Calu3 (cell line): ENCODE measurements around the gene ZNF750. TPM values are rescaled to one million over a fixed set of nuclear protein-coding genes. Genes with fewer than 3 reads are reported as not detected.

Experiments used
- Bru-seq: library from RNA; stranded (reverse); fragments of 400-500 nt; gene quantifications from one replicate; lab custom pipeline; 2021; lab: Mats Ljungman, UMichigan
- BruChase-seq, 2 experiments: library from RNA; stranded (reverse); fragments of 400-500 nt; gene quantifications; one replicate each; lab custom pipeline; 2021; lab: Mats Ljungman, UMichigan
- BruUV-seq: library from RNA; stranded (reverse); fragments of 400-500 nt; replicated peaks from 2 replicates; lab custom pipeline; 2021; lab: Mats Ljungman, UMichigan
- CTCF ChIA-PET: fragments of 300-600 bp; sonication (Branson Sonifier 250); formaldehyde crosslinking; loops from one replicate; lab custom pipeline; 2022; ENCODE audit warnings: antibody characterized with exemption; lab: Charles Lee
- DNase-seq: peaks from one replicate; pipeline ENCODE4 v3.0.0; 2022
- H3K27ac Mint-ChIP-seq: one replicate; pipeline ENCODE4 v1.8.0; 2022; ENCODE audit warnings: mixed read lengths; ENCODE audit not compliant: unreplicated experiment
- H3K27me3 Mint-ChIP-seq: one replicate; pipeline ENCODE4 v1.8.0; 2022; ENCODE audit warnings: mixed read lengths; ENCODE audit not compliant: unreplicated experiment
- H3K36me3 Mint-ChIP-seq: one replicate; pipeline ENCODE4 v1.8.0; 2022; ENCODE audit warnings: mild to moderate bottlenecking, moderate library complexity, mixed read lengths; ENCODE audit not compliant: insufficient read depth, unreplicated experiment
- H3K4me1 Mint-ChIP-seq: one replicate; pipeline ENCODE4 v1.8.0; 2022; ENCODE audit warnings: mild to moderate bottlenecking, low read depth, mixed read lengths; ENCODE audit not compliant: unreplicated experiment
- H3K4me3 Mint-ChIP-seq: one replicate; pipeline ENCODE4 v1.8.0; 2022; ENCODE audit warnings: mild to moderate bottlenecking, low read depth, moderate library complexity, mixed read lengths; ENCODE audit not compliant: unreplicated experiment
- H3K9me3 Mint-ChIP-seq: one replicate; pipeline ENCODE4 v1.8.0; 2022; ENCODE audit warnings: low read depth, mixed read lengths; ENCODE audit not compliant: unreplicated experiment
- intact Hi-C: fragments of 100-400 bp; cut with micrococcal nuclease; formaldehyde crosslinking; loops from one replicate; pipeline ENCODE4 v1.10.0; 2022; ENCODE audit not compliant: unreplicated experiment
- long read RNA-seq: library from polyadenylated mRNA; stranded (forward); transcript quantifications from one replicate; pipeline ENCODE4 v2.0.0, GENCODE V29; 2022
- total RNA-seq: library from RNA; stranded (reverse); gene quantifications from 2 replicates; pipeline ENCODE4 v1.2.3, GENCODE V29; 2022
- TF ChIP-seq, protein P1 (sequence below): fragments of 200-600 bp; IDR thresholded peaks from one replicate; pipeline ENCODE4 v1.8.0; 2022; ENCODE audit warnings: antibody characterized with exemption; ENCODE audit not compliant: unreplicated experiment

The ZNF750 gene
- total RNA-seq (not detected in 2 replicates), Bru-seq, nascent RNA (not detected), BruChase-seq, experiment 1, labeled RNA remaining after a 6-hour chase (not detected), BruChase-seq, experiment 2, labeled RNA remaining after a 2-hour chase (not detected)
- long read RNA-seq = 0 reads

- CTCF ChIA-PET = no interaction called here
- H3K9me3 Mint-ChIP-seq = no peaks in the 10 kb centered on the region
- H3K4me1 Mint-ChIP-seq = peaks cover 9% of the 10 kb centered on the region
- H3K4me3 Mint-ChIP-seq = no peak within 1 kb of the TSS
- no peak for DNase-seq
- peaks cover 5% of the 10 kb centered on the region for H3K36me3 Mint-ChIP-seq
- H3K27ac Mint-ChIP-seq = no peak within 1 kb of the TSS
- no TSS peak for BruUV-seq
- no peaks in the 10 kb centered on the region for H3K27me3 Mint-ChIP-seq
- intact Hi-C loops = no loop called here
- TF ChIP-seq, protein P1, sequence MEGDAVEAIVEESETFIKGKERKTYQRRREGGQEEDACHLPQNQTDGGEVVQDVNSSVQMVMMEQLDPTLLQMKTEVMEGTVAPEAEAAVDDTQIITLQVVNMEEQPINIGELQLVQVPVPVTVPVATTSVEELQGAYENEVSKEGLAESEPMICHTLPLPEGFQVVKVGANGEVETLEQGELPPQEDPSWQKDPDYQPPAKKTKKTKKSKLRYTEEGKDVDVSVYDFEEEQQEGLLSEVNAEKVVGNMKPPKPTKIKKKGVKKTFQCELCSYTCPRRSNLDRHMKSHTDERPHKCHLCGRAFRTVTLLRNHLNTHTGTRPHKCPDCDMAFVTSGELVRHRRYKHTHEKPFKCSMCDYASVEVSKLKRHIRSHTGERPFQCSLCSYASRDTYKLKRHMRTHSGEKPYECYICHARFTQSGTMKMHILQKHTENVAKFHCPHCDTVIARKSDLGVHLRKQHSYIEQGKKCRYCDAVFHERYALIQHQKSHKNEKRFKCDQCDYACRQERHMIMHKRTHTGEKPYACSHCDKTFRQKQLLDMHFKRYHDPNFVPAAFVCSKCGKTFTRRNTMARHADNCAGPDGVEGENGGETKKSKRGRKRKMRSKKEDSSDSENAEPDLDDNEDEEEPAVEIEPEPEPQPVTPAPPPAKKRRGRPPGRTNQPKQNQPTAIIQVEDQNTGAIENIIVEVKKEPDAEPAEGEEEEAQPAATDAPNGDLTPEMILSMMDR = no peak
Measured at GRCh38 chr17:82839617-82840292, at the start of gene ZNF750. TSS of gene ZNF750 (minus strand) at chr17:82840022. CDS start at chr17:82832454, 7,568 bp downstream.

DNA sequence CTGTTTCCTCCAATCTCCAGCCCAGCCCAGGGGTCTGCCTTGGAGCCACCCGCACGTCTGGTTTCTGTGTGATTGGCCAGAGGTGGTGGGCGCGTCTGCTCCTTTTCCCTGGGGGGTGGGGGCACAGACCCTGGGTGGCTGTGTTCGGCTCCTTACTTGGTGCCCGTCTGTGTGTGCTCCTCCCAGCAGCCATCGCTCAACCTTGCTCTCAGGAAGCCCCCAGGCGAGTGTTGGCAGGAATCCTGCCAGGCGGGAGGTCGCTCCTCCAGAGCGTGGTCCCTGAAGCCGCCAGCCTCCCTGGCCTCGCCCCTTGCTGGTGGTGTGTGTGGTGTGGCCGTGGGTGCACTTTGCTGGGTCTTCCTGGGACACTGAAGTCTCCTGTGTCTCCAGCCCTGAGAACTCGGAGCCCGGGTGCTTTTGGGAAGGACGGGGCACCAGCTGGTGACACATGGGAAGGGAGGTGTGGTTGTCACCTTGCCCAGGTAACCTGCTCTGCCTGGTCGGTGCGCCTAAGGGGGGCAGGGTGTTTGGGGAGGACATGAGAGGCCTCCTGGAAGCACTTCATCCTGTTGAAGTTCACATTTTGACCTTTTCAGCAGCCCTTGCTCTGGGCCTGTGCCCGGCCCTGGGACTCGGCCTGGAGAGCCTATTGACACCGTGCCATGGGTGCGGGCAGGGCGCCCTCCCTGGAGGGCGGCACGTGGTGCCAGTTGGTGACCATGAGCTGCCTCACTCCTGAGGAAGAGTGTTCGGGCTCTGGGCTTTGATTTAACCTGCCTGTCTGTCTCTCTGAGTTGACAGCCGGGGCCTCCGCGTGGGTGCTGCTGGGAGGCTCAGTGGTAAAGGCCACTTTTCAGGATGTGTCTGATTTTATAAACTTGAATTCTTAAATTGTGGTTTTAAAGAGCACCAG is 49.0 kb upstream of the ZNF750 start:
- no TSS peak for BruUV-seq
- peak overlapping the region; percentile 95 for H3K27ac Mint-ChIP-seq

DNA sequence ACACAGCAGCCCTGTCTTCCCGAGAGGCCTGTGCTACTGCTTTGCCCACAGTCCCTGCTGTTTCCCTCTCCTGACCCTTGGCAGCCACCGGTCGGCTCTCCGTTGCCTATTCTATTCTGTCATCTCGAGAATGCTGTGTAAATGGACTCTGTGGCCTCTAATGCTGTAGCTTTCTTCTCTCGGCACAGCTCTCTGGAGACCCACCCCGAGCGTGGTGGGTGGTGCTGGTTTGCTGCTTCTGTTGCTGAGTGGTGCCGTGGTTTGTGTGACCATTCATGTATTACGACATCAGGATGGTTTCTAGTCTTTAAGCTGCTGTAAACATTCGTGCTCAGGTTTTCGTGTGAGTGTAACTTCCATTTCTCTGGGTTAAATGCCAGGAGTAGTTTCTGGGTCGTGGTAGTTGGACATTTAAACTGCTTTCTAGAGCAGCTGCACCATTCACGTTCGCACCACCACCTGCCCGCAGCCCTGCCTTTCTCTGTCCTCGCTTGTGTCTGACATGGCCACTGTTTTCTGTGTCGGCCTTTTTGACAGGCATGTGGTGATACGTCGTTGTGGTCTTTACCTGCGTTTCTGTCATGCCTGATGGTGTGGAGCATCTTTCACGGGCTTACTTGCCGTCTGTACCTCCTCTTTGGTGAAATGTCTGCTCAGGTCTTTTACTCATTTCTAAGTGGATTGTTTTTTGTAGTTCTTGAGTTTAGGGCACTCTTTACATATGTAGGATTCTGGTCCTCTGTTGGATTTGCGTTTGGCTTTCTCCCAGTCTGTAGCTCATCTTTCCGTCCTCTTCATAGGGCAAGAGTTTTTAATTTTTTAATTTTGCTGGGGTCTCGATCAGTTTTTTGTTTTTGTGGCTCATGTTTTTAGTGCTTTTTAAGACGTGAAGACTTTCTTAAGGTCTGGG is 47.7 kb upstream of the ZNF750 start:
- peaks cover 35% of the 10 kb centered on the region for H3K36me3 Mint-ChIP-seq
- no peak overlapping the region for H3K4me3 Mint-ChIP-seq
- no peaks in the 10 kb centered on the region for H3K27me3 Mint-ChIP-seq
- BruUV-seq = no TSS peak
- CTCF ChIA-PET = no interaction called here
- H3K4me1 Mint-ChIP-seq = peaks cover 51% of the 10 kb centered on the region
- H3K27ac Mint-ChIP-seq = peak overlapping the region; percentile 95
- TF ChIP-seq, protein P1 = no peak
- no peak for DNase-seq
- no peaks in the 10 kb centered on the region for H3K9me3 Mint-ChIP-seq
- intact Hi-C loops = no loop called here

More for the DNA sequence above, 49.0 kb upstream of the ZNF750 start:
- CTCF ChIA-PET = interaction anchor here (0.6 to 2.6 kb wide), 7 partner anchors 12 to 266 kb away, joined by 3 to 12 read pairs (median 5); no protein-coding TSS in a partner anchor
- TF ChIP-seq, protein P1 = no peak
- Mint-ChIP-seq H3K36me3 (peaks cover 32% of the 10 kb centered on the region), H3K4me1 (peaks cover 49% of the 10 kb centered on the region), H3K27me3 (no peaks in the 10 kb centered on the region), H3K9me3 (no peaks in the 10 kb centered on the region), H3K4me3 (peak overlapping the region; percentile 55)
- intact Hi-C loops = no loop called here
- peak; percentile 80 for DNase-seq
